Subcutaneous abdominal adipose tissue (tissue), 5 donors: Measurements from ENCODE around the gene FAM167B.
"Not testable (repeated sequence)": the region's sequence is repeated elsewhere in the genome, so short reads cannot be mapped to it uniquely, and the experiment has no call there.

ENCODE experiments used
- H3K27ac ChIP-seq: one replicate; pipeline ENCODE4 v1.7.0; 2013; ENCODE audit warnings: low read depth, mild to moderate bottlenecking, inconsistent platforms, low read length, moderate library complexity
- H3K27me3 ChIP-seq, 5 donors: one replicate each; pipeline ENCODE4 v1.7.0; 2013; ENCODE audit warnings: low read length in 5 of 5, inconsistent platforms in 1 of 5; ENCODE audit not compliant: control insufficient read depth in 5 of 5, insufficient read depth in 4 of 5
- H3K36me3 ChIP-seq, 5 donors: one replicate each; pipeline ENCODE4 v1.7.0; 2013; ENCODE audit warnings: low read length in 5 of 5; ENCODE audit not compliant: control insufficient read depth in 5 of 5, insufficient read depth in 5 of 5
- H3K4me1 ChIP-seq, 5 donors: one replicate each; pipeline ENCODE4 v1.7.0; 2013; ENCODE audit warnings: low read length in 5 of 5, mild to moderate bottlenecking in 3 of 5, moderate library complexity in 1 of 5; ENCODE audit not compliant: control insufficient read depth in 5 of 5, insufficient read depth in 5 of 5
- H3K4me3 ChIP-seq, 5 donors: one replicate each; pipeline ENCODE4 v1.7.0; 2013; ENCODE audit warnings: low read length in 5 of 5, low read depth in 1 of 5
- H3K9ac ChIP-seq, 5 donors: one replicate each; pipeline ENCODE4 v1.7.0; 2013; ENCODE audit warnings: low read length in 5 of 5, mild to moderate bottlenecking in 4 of 5, moderate library complexity in 3 of 5
- H3K9me3 ChIP-seq, 5 donors: one replicate each; pipeline ENCODE4 v1.7.0; 2013; ENCODE audit warnings: low read length in 5 of 5; ENCODE audit not compliant: control insufficient read depth in 5 of 5
- donor health status: healthy.
- donor health status: healthy.
- donor health status: healthy.
- donor health status: healthy.
- donor health status: healthy.

Gene FAM167B

GRCh38 chr1:32255072-32256071 lies 8.3 kb downstream of the FAM167B start:
- H3K27ac ChIP-seq = no peak overlapping the region
- H3K4me1 ChIP-seq = peaks cover 7 to 31% (median 17%) of the 10 kb centered on the region in 5 donors
- H3K9me3 ChIP-seq = no peaks in the 10 kb centered on the region
- no peak overlapping the region for H3K4me3 ChIP-seq
- H3K27me3 ChIP-seq = peaks cover 0 to 8% (median 3%) of the 10 kb centered on the region in 5 donors
- H3K36me3 ChIP-seq = no peaks in the 10 kb centered on the region
- no peak overlapping the region for H3K9ac ChIP-seq

- Histone ChIP-seq H3K9me3 (no peaks in the 10 kb centered on the region), H3K4me3 (no peak overlapping the region), H3K4me1 (peaks cover 7 to 18% (median 9%) of the 10 kb centered on the region in 5 donors), H3K27ac (no peak overlapping the region), H3K36me3 (no peaks in the 10 kb centered on the region), H3K9ac (no peak overlapping the region), H3K27me3 (peaks cover 0 to 5% (median 3%) of the 10 kb centered on the region in 5 donors)
Measured at GRCh38 chr1:32256473-32257226, 9.6 kb downstream of the FAM167B start.

- no peak overlapping the region for H3K4me3 ChIP-seq
- no peak overlapping the region for H3K27ac ChIP-seq
- no peaks in the 10 kb centered on the region for H3K9me3 ChIP-seq
- H3K27me3 ChIP-seq = peaks cover 0 to 5% (median 1%) of the 10 kb centered on the region in 5 donors
- no peaks in the 10 kb centered on the region for H3K36me3 ChIP-seq
- H3K4me1 ChIP-seq = peaks cover 5 to 13% (median 7%) of the 10 kb centered on the region in 5 donors
- no peak overlapping the region for H3K9ac ChIP-seq
Measured at GRCh38 chr1:32257227-32257508, 10.1 kb downstream of the FAM167B start.

GRCh38 chr1:32263236-32263593 lies 16.2 kb downstream of the FAM167B start:
- not testable (repeated sequence) for H3K9me3 ChIP-seq

GRCh38 chr1:32263744-32264143 lies 16.7 kb downstream of the FAM167B start:
- Histone ChIP-seq H3K4me3 (no peak overlapping the region), H3K27ac (no peak overlapping the region), H3K4me1 (peaks cover 0 to 5% (median 0%) of the 10 kb centered on the region in 5 donors), H3K9ac (no peak overlapping the region), H3K36me3 (no peaks in the 10 kb centered on the region), H3K9me3 (no peaks in the 10 kb centered on the region), H3K27me3 (no peaks in the 10 kb centered on the region)

More at GRCh38 chr1:32263236-32263593, 16.2 kb downstream of the FAM167B start:
- not testable (repeated sequence) for H3K4me1 ChIP-seq, H3K4me3 ChIP-seq, H3K9ac ChIP-seq, H3K36me3 ChIP-seq, H3K27me3 ChIP-seq, H3K27ac ChIP-seq

- Histone ChIP-seq H3K9me3 (no peaks in the 10 kb centered on the region), H3K4me3 (no peak overlapping the region), H3K4me1 (peaks cover 0 to 5% (median 0%) of the 10 kb centered on the region in 5 donors), H3K27me3 (no peaks in the 10 kb centered on the region), H3K27ac (no peak overlapping the region), H3K36me3 (no peaks in the 10 kb centered on the region), H3K9ac (no peak overlapping the region)
Measured at GRCh38 chr1:32265846-32266245, 18.8 kb downstream of the FAM167B start.

GRCh38 chr1:32266921-32267591 lies 20.0 kb downstream of the FAM167B start:
- no peak overlapping the region for H3K9ac ChIP-seq
- H3K27ac ChIP-seq = no peak overlapping the region
- H3K27me3 ChIP-seq = peaks cover 0 to 1% (median 0%) of the 10 kb centered on the region in 5 donors
- peaks cover 0 to 5% (median 0%) of the 10 kb centered on the region in 5 donors for H3K4me1 ChIP-seq
- H3K4me3 ChIP-seq = no peak overlapping the region
- no peaks in the 10 kb centered on the region for H3K9me3 ChIP-seq
- H3K36me3 ChIP-seq = no peaks in the 10 kb centered on the region

GRCh38 chr1:32269744-32270143 lies 22.7 kb downstream of the FAM167B start:
- no peaks in the 10 kb centered on the region for H3K36me3 ChIP-seq
- H3K9ac ChIP-seq = no peak overlapping the region
- H3K9me3 ChIP-seq = no peaks in the 10 kb centered on the region
- no peak overlapping the region for H3K27ac ChIP-seq
- H3K4me3 ChIP-seq = no peak overlapping the region
- H3K27me3 ChIP-seq = peaks cover 2 to 18% (median 16%) of the 10 kb centered on the region in 5 donors
- peaks cover 0 to 5% (median 0%) of the 10 kb centered on the region in 5 donors for H3K4me1 ChIP-seq

- H3K4me3 ChIP-seq = no peak overlapping the region
- H3K27ac ChIP-seq = no peak overlapping the region
- peaks cover 0 to 6% (median 3%) of the 10 kb centered on the region in 5 donors for H3K4me1 ChIP-seq
- no peak overlapping the region for H3K9ac ChIP-seq
- peaks cover 20 to 36% (median 31%) of the 10 kb centered on the region in 5 donors for H3K27me3 ChIP-seq
- H3K9me3 ChIP-seq = no peaks in the 10 kb centered on the region
- H3K36me3 ChIP-seq = no peaks in the 10 kb centered on the region
Measured at GRCh38 chr1:32272557-32273390, 25.8 kb downstream of the FAM167B start.
